Astrocyte of the cerebellum (primary cell): ENCODE data around the gene AQP3.

Source experiments
- DNase-seq: peaks from one replicate; pipeline ENCODE4 v3.0.0-alpha.2; 2011; ENCODE audit warnings: low read depth
- H3K4me3 ChIP-seq: 2 replicates; pipeline ENCODE4 v1.5.1; 2011; ENCODE audit warnings: mild to moderate bottlenecking, low read depth, low read length, moderate library complexity
- in situ Hi-C: cut with HindIII; loops from 2 replicates; pipeline ENCODE4 v1.10.0; 2017; ENCODE audit warnings: low sequenced_read_pairs
- TF ChIP-seq, protein P1 (sequence below): IDR thresholded peaks from 2 replicates; pipeline ENCODE4 v1.5.1; 2012; ENCODE audit warnings: low read length, low read depth, moderate library complexity, mild to moderate bottlenecking; ENCODE audit errors: missing control alignments

AQP3 gene

DNA sequence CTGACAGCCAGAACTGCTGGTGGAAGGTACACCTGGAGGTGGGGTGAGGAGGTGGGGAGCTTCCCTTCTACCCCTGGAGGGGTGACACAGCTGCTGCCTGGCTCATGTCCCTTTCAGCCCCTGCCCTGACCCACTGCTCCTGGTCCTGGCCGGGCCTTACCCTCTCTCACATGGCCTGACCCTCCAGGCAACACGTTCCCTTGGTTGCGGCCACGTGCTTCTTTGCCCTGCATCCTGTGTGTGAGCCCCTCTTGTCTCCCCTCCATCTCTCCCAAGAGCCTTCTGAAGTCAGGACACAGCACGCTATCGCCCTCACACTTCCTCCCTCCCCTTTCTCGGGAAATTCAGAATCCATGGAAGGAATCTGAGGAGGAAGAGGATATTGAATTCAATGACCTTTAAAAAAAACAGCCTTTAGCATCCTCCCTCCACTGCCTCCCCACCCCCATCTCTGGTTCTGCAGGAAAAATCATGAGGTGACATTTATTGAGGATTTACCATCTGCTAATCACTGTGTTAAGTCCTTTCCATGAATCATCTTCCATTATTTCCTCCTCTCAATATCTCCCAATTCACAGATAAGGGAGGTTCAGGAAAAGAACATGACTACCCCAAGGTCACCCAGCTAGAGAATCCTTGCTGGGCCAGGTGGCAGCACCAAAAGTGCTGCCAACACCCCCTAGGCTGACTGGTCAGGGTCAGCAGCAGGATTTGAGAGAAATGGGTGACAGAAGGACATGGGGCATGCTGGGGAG, 8.3 kb downstream of the AQP3 start:
- no peak for DNase-seq
- TF ChIP-seq, protein P1, sequence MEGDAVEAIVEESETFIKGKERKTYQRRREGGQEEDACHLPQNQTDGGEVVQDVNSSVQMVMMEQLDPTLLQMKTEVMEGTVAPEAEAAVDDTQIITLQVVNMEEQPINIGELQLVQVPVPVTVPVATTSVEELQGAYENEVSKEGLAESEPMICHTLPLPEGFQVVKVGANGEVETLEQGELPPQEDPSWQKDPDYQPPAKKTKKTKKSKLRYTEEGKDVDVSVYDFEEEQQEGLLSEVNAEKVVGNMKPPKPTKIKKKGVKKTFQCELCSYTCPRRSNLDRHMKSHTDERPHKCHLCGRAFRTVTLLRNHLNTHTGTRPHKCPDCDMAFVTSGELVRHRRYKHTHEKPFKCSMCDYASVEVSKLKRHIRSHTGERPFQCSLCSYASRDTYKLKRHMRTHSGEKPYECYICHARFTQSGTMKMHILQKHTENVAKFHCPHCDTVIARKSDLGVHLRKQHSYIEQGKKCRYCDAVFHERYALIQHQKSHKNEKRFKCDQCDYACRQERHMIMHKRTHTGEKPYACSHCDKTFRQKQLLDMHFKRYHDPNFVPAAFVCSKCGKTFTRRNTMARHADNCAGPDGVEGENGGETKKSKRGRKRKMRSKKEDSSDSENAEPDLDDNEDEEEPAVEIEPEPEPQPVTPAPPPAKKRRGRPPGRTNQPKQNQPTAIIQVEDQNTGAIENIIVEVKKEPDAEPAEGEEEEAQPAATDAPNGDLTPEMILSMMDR = no peak
- in situ Hi-C loops = no loop called here

DNA sequence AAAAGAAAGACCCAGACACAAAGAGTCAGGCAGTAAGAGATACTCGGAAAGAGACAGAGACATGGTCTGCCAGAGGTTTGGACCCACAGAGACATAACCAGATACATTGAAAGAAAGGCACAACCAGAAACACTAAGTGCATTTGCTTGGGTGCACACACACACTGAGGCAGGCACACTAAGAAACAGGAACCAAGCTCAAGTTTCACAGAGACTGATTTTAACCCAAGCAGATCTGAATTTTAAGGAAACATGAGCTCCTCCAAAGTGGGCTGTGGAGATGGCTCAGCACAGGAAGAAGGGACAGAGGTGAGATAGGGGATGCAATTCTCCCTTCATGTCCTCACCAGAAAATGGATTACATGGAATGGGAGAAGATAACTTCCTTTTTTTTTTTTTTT, 9.5 kb downstream of the AQP3 start:
- DNase-seq = no peak
- in situ Hi-C loops = no loop called here
- H3K4me3 ChIP-seq = no peak overlapping the region
- TF ChIP-seq, protein P1 = no peak

More for the DNA sequence above, 8.3 kb downstream of the AQP3 start:
- no peak overlapping the region for H3K4me3 ChIP-seq

DNA sequence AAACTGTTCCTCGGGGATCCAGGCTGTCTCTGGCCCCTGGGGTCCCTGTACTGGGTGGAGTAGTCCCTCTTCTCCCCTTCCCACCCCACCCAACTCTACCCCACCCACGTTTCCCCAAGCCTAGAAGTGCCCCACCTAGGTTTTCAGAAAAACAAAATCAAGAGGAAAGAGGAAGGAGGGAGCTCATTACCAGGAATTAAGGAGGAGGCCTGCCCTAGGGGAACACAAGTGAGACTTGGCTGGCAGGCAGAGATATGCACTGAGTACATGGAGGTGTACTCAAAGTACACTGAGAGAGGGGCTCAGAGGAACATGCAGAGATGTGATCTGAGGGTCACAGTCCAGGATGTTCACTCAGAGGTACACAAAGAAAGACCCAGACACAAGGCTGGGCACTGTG, 10.2 kb downstream of the AQP3 start:
- in situ Hi-C loops = no loop called here
- TF ChIP-seq, protein P1 = no peak

DNA sequence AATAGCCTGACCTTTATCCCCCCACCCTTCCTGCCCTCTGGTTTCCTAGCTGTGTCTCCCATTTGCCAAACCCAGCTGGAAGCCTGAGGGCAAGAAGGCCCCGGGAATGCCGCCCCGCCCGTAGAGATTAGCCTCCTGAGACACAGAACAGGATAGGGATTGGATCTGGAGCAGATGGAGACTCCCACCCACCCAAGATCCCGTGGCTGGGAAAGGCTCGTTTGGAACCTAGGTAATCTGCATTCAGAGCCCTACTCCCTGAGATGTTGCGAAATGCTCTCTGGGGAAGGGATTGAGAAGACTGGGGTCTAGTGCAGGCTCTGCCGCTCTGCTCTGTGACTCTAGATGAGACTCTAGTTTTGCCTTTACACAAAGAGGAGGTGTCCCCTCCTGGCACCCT, 10.9 kb downstream of the AQP3 start:
- no peak for DNase-seq
- in situ Hi-C loops = no loop called here
- no peak overlapping the region for H3K4me3 ChIP-seq
- TF ChIP-seq, protein P1 = no peak

More for the DNA sequence above, 10.2 kb downstream of the AQP3 start:
- DNase-seq = no peak
- H3K4me3 ChIP-seq = no peak overlapping the region

DNA sequence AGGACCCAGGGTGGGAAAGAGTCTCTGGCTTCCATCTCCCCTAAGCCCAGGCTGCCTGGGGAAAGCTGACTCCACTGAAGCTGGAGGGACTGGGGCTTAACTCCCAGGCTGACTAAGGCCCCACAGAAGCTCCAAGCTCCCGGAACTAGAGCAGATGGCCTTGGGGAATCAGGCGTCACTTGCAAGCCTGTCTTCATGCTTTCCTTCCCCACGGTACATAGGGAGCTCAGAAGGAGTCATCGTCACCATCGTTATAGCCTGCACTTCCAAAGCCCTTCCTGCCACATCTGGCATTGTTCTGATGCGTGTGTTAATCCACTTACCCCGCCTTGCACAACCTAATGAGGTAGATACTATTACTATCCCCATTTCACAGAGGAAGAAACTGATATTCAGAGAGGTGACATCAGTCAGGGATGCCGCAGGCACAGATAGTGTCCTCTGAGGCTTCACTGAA, 11.5 kb downstream of the AQP3 start:
- no peak for DNase-seq
- TF ChIP-seq, protein P1 = no peak
- in situ Hi-C loops = no loop called here
- no peak overlapping the region for H3K4me3 ChIP-seq

DNA sequence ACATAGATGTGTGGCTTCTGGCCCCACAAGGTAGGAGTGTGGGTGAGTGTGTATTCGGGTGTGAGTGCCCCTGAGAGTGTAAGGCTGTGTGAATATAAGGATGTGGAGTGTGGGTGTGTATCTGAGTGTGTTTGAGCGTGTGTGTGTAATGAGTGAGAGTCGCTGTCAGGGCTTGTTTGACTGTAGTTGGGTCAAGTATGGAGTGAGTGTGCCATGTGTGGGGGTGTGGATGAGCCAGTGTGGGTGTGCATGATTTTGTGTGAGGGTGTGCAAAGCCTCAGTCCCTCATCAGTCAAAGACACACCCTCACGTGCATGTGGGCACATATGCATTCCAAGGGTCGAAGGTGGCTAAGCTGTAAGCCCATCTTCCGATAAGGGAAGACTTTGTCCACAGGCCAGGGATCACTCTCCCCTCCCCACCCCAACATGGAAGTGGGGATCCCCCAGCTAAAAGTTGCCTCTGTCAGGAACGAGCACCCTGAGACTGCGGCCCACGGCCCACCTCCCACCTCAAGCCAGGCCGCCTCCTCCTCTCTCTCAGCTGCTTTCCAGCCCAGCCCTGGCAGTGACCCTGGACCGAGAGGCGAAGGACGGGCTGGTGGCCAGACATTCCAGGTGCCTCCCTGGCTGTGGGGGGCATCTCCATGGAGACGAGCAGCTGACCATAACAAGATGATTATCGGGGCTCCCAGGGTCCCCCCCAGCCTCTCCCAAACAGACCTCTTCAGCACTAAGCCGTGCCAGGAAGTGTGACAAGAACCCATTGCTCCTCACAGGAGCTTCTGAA, 12.9 kb downstream of the AQP3 start:
- no peak overlapping the region for H3K4me3 ChIP-seq
- in situ Hi-C loops = no loop called here
- DNase-seq = no peak
- TF ChIP-seq, protein P1 = no peak
